MM.1S (cell line): ENCODE measurements around the gene ECT2L.

Experiments used
- DNase-seq: peaks from one replicate; pipeline ENCODE4 v3.0.0-alpha.2; 2015
- H2AFZ ChIP-seq: fragments of 300-600 bp; sonication (generic); 2 replicates; pipeline ENCODE4 v1.6.0; 2016; ENCODE audit warnings: antibody characterized with exemption, low read length
- H3F3A ChIP-seq: fragments of 300-600 bp; sonication (generic); 2 replicates; pipeline ENCODE4 v1.6.1; 2016; ENCODE audit warnings: mild to moderate bottlenecking, antibody characterized with exemption, low read length, moderate library complexity, mixed read lengths; ENCODE audit not compliant: insufficient read depth
- H3K27ac ChIP-seq: fragments of 300-600 bp; sonication (generic); 2 replicates; pipeline ENCODE4 v1.5.1; 2016; ENCODE audit warnings: mild to moderate bottlenecking, low read length
- H3K27me3 ChIP-seq: fragments of 300-600 bp; sonication (generic); replicated peaks from 2 replicates; pipeline ENCODE4 v1.6.0; 2016; ENCODE audit warnings: low read length; ENCODE audit not compliant: insufficient read depth
- H3K36me3 ChIP-seq: fragments of 300-600 bp; sonication (generic); replicated peaks from 2 replicates; pipeline ENCODE4 v1.6.1; 2016; ENCODE audit warnings: mild to moderate bottlenecking, low read length, mixed read lengths; ENCODE audit not compliant: insufficient read depth
- H3K4me1 ChIP-seq: fragments of 300-600 bp; sonication (generic); 2 replicates; pipeline ENCODE4 v1.6.1; 2016; ENCODE audit warnings: low read length, mixed read lengths
- H3K4me2 ChIP-seq: fragments of 300-600 bp; sonication (generic); 2 replicates; pipeline ENCODE4 v1.6.0; 2016; ENCODE audit warnings: low read depth, low read length
- H3K4me3 ChIP-seq: fragments of 300-600 bp; sonication (generic); 2 replicates; pipeline ENCODE4 v1.5.1; 2016; ENCODE audit warnings: low read length, mixed read lengths
- H3K79me2 ChIP-seq: fragments of 300-600 bp; sonication (generic); 2 replicates; pipeline ENCODE4 v1.6.1; 2016; ENCODE audit warnings: mixed run types, low read length, mixed read lengths
- H3K9ac ChIP-seq: fragments of 300-600 bp; sonication (generic); 2 replicates; pipeline ENCODE4 v1.6.1; 2016; ENCODE audit warnings: low read length, mixed read lengths
- H3K9me2 ChIP-seq: fragments of 300-600 bp; sonication (generic); replicated peaks from 2 replicates; pipeline ENCODE4 v1.6.1; 2016; ENCODE audit warnings: mild to moderate bottlenecking, low read length, mixed read lengths; ENCODE audit not compliant: insufficient read depth
- H3K9me3 ChIP-seq: fragments of 300-600 bp; sonication (generic); replicated peaks from 2 replicates; pipeline ENCODE4 v1.6.1; 2016; ENCODE audit warnings: mild to moderate bottlenecking, low read length, mixed read lengths; ENCODE audit not compliant: insufficient read depth
- H4K20me1 ChIP-seq: fragments of 300-600 bp; sonication (generic); 2 replicates; pipeline ENCODE4 v1.6.1; 2016; ENCODE audit warnings: mild to moderate bottlenecking, low read length, moderate library complexity, mixed read lengths; ENCODE audit not compliant: insufficient read depth
- CTCF ChIP-seq: fragments of 300-600 bp; sonication (generic); IDR thresholded peaks from 2 replicates; pipeline ENCODE4 v1.5.1; 2016; ENCODE audit warnings: antibody characterized with exemption, low read length, mixed read lengths
- EZH2 ChIP-seq: fragments of 300-600 bp; sonication (generic); optimal IDR thresholded peaks from 2 replicates; pipeline ENCODE3; 2017; ENCODE audit warnings: low read depth, mild to moderate bottlenecking, antibody characterized with exemption, low read length, mixed read lengths
- EZH2phosphoT487 ChIP-seq: fragments of 300-600 bp; sonication (generic); IDR thresholded peaks from 2 replicates; pipeline ENCODE4 v1.6.1; 2018; ENCODE audit warnings: antibody characterized with exemption, low read length

The ECT2L gene

GRCh38 chr6:138778331-138778730 is 17.6 kb upstream of the ECT2L start:
- H3K9ac ChIP-seq, result no peak overlapping the region
- H3K4me1 ChIP-seq, result peaks cover 6% of the 10 kb centered on the region; the same call in 1 of the 2 replicates
- no peak for DNase-seq
- H3K9me2 ChIP-seq, result no peaks in the 10 kb centered on the region
- no peaks in the 10 kb centered on the region for H4K20me1 ChIP-seq
- H3K79me2 ChIP-seq, result peaks cover 8% of the 10 kb centered on the region; the same call in 1 of the 2 replicates
- H3K36me3 ChIP-seq, result no peaks in the 10 kb centered on the region
- no peaks in the 10 kb centered on the region for H3K27me3 ChIP-seq
- no peak for TF ChIP-seq EZH2
- TF ChIP-seq CTCF, result no peak
- TF ChIP-seq EZH2phosphoT487, result no peak
- no peak overlapping the region for H3K4me3 ChIP-seq
- no peak overlapping the region for H3K4me2 ChIP-seq
- no peak overlapping the region for H2AFZ ChIP-seq
- H3K9me3 ChIP-seq, result no peaks in the 10 kb centered on the region
- H3F3A ChIP-seq, result no peaks in the 10 kb centered on the region
- H3K27ac ChIP-seq, result no peak overlapping the region

- Histone ChIP-seq H3K4me1 (peaks cover 10% of the 10 kb centered on the region), H3K4me3 (no peak overlapping the region), H3K9me2 (no peaks in the 10 kb centered on the region), H3K27me3 (no peaks in the 10 kb centered on the region), H3K36me3 (no peaks in the 10 kb centered on the region), H3K9me3 (no peaks in the 10 kb centered on the region), H3K79me2 (no peaks in the 10 kb centered on the region), H3K9ac (no peak overlapping the region), H2AFZ (no peak overlapping the region), H3K4me2 (no peak overlapping the region), H3K27ac (no peak overlapping the region), H4K20me1 (no peaks in the 10 kb centered on the region), H3F3A (no peaks in the 10 kb centered on the region)
- TF ChIP-seq EZH2 (no peak), CTCF (no peak), EZH2phosphoT487 (no peak)
- DNase-seq, result no peak
These were observed 13.6 kb upstream of the ECT2L start for GRCh38 chr6:138782243-138782642.

GRCh38 chr6:138785079-138785478 is 10.8 kb upstream of the ECT2L start:
- no peaks in the 10 kb centered on the region for H3K79me2 ChIP-seq
- no peak overlapping the region for H3K4me3 ChIP-seq
- no peak for DNase-seq
- no peak overlapping the region for H2AFZ ChIP-seq
- H3K27ac ChIP-seq, result no peak overlapping the region
- H3K9me3 ChIP-seq, result no peaks in the 10 kb centered on the region
- H3K4me1 ChIP-seq, result peaks cover 15% of the 10 kb centered on the region
- no peaks in the 10 kb centered on the region for H3K36me3 ChIP-seq
- no peaks in the 10 kb centered on the region for H3K9me2 ChIP-seq
- TF ChIP-seq EZH2phosphoT487 (no peak), CTCF (no peak), EZH2 (no peak)
- no peaks in the 10 kb centered on the region for H3F3A ChIP-seq
- no peak overlapping the region for H3K9ac ChIP-seq
- H3K4me2 ChIP-seq, result no peak overlapping the region
- no peaks in the 10 kb centered on the region for H3K27me3 ChIP-seq
- H4K20me1 ChIP-seq, result no peaks in the 10 kb centered on the region
